HG02571 (cell line): ENCODE measurements around the gene ABCC10.
"Not testable (repeated sequence)": the region's sequence is repeated elsewhere in the genome, so short reads cannot be mapped to it uniquely, and the experiment has no call there.

Source experiments
- ATAC-seq: cut with Tn5 transposase; IDR thresholded peaks from one replicate; pipeline ENCODE4 v1.9.1; 2021; ENCODE audit warnings: mild to moderate bottlenecking, moderate library complexity; ENCODE audit not compliant: unreplicated experiment

ABCC10 gene

GRCh38 chr6:43495409-43495941 lies 68.1 kb downstream of the ABCC10 start:
- ATAC-seq, result no peak

DNA sequence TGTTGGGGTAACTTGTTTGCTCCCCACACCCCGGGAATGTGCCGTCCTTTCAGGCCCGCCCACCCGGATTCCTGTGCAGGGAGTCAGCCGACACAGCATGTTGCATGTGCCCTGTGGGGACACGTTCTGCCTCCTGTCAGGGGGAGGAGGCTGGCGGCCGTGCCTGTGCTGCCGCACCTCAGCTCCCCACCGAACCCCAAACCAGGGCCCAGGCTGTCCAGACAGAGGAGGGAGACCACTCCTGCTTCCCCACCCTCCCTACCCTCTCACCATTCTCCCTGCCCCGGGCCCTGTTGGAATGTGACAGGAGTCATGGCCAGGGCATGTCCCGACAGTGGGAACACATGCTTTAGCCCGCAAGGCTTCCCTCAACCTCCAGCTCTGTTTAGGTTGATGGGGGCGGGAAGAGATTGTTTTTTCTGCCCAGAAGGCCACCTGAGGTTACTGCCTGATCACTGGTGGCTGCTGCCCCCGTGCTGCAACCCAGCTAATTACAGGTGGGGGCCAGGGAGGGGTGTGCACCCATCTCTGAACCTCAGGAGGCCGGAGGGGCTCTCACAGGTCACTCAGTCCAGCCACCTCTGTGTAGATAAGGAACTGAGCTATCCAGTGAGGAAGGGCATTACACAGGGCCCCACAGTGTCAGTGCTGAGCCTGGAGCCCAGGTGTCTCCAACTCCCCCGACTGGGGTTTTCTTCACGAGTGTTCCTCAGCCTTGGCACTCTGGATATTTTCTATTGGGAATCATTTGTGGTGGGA lies 69.2 kb downstream of the ABCC10 start:
- ATAC-seq, result no peak

DNA sequence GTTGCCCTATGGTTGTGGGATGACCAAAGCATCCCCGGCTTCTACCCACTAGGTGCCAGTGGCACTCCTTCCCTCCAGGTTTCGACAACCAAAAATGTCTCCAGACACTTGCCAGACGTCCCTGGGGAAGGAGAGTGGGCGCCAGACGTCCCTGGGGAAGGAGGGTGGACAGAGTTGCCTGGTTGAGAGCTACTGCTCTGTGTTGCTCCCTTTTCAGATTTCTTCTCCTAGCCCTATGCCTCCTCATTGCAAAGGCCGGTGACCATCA lies 69.7 kb downstream of the ABCC10 start:
- ATAC-seq, result no peak

DNA sequence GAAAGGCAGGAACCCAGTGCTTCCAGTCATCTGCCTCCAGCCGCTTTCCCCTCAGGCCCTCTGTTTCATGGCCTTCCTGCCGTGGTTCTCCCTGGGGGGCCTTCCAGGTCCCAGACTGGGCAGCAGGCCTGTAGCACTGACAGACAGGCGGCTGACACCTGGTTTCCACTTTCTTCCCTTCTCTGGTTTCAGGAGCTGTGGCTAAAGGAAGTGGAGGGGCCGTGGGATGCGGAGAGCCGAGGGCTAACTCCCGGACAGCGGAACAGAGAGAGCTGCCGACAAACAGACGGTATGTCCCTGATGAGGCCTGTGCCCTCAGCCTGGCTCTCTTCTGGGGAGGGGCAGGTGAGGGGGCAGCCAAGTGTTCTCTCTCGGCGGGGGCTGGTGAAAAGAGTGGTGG lies 70.3 kb downstream of the ABCC10 start:
- no peak for ATAC-seq

DNA sequence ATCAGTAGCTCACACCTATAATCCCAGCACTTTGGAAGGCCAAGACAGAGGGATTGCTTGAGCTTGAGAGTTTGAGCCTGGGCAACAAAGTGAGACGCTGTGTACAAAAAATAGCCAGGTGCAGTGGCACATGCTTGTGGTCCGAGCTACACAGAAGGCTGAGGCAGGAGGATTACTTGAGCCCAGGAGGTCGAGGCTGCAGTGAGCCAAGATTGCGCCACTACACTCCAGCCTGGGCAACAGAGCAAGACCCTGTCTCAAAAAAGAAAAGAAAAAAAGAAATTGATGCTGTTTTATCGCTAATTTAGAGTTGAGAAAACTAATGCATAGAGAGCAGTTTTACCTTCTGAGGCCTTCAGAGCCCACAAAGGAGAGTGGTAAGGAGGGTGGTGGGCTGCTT lies 71.0 kb downstream of the ABCC10 start:
- ATAC-seq, result not testable (repeated sequence)

DNA sequence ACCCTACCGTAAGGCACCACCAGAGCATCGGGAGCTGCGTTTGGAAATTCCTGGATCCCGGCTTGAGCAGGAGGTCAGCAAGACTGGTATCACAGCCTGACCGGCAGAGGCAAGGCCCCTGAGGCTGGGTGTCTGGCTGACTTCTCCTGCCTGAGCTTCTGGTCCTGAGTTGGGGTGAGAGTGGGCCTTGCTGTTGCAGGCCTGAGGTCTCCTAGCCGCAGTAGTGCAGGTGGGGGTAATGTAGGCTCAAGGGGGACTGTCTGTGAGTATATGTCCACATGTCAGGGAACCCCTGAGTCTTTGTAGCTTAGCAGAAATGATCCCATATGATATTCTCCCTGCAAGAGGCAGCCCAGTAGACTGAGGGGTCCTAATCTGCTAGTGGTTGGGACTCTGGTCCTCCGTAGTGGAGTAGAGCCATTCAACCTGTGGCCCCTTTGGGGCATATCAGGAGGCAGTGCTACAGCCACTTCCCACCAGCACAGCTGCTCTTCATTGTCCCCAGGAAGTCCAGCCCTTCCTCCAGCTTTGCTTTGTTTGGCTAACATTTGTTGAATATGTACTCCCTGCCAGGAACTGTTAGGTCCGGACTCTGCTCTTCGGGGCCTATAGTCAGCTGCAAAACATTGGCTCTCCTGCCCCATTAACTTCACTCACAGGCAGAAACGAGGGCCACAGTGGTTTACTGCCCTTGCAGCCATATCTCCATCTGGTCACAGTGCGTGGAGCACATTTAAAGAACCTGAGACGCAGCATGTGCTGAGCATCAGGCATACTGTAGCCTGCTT lies 71.9 kb downstream of the ABCC10 start:
- ATAC-seq, result no peak
